Hematopoietic multipotent progenitor cell treated with erythropoietin and hydrocortisone succinate and interleukin-3 and kit ligand, for 6 days (in vitro differentiated cells): ENCODE results near the gene CCDC141.
"Not testable (repeated sequence)": the region's sequence is repeated elsewhere in the genome, so short reads cannot be mapped to it uniquely, and the experiment has no call there.

Source experiments
- DNase-seq: peaks from one replicate; pipeline ENCODE4 v3.0.0-alpha.2; 2015

CCDC141 gene

DNA sequence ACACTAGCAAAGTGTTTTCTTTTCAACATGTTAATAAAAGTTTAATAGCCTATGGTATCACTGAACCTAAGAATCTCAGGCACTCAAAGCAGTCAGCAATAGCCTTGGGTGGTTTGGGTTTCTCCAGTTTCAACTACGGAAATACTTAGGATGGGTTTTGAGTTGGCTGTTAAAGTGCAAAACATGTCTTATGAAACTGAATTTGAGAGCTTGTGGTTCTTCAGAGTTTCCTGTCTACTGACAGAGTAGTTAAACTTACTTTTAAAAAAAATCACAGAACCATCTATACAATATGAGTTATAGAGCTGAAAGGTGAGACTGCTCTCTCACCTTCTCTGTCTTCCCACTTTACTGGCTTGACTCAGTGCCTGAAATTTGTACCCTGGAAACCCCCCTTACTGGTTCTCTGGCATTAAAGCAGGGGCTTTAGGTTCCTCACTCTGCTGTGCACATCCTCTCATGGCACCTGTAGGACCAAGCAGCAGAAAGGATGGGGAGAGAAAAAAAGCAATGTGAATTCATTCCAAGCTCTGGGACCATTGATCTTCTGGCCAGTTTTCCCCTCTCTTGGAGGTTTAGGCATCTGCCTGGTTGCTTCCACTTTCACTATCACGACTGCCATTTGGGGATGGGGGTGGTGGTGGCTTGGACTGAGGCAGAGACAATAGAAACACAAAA lies 18.1 kb downstream of the CCDC141 start:
- peak; percentile 11 for DNase-seq

DNA sequence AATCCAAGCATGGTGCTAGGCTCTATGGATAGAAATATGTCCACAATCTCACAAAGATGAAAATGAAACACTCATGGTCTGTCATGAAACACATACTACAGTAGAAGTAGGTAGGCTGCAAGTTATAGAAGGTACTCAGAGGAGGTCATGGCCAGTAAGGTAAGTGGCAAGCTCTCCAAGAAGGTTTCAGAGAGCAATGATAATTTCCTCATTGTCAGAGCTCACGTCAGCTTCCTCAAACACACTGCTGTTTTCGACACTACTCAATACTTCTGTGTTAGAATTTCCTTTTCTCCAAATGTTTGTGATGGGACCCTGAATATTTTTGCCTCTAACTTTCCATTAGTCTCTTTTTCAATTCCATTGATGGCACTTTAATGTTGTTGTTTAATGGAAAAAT lies 25.5 kb downstream of the CCDC141 start:
- DNase-seq, result peak; percentile 7

DNA sequence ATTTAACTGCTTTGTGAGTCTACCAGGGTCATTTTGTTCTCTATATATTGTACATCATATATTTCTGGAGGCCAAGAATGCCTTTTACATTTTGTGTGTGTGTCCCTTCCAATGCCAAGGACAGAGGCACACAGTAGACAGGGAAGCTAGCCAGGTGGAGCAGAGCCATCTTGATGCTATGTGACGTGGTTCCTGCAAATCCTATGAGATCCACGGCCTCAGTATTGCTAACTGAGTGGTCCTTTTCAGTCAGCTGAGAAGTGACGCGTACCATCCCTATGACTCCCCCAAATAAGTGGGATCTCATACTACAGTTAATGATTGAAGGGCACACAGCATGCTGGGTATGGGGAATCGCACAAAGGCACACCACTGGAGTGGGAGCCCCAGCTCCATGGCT lies 27.3 kb downstream of the CCDC141 start:
- no peak for DNase-seq

DNA sequence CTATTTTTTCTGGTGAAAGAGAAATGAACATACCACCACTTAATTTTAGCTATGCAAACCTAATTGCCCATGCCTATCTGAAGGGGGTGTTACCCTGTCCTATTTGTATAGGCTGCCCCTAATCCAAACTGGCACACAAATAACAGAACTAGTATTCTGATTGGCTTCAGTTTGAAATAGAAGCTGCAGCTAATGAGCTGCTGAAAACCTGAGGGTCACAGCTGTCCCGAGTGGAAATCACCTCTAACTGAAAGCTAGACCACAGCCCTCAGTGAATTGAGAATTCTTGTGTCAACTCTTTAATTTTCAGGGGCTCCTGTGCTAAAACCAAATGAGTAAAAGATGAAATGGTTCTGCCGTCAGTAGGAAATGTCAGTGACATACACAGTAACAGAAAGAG lies 28.7 kb downstream of the CCDC141 start:
- DNase-seq, result no peak

DNA sequence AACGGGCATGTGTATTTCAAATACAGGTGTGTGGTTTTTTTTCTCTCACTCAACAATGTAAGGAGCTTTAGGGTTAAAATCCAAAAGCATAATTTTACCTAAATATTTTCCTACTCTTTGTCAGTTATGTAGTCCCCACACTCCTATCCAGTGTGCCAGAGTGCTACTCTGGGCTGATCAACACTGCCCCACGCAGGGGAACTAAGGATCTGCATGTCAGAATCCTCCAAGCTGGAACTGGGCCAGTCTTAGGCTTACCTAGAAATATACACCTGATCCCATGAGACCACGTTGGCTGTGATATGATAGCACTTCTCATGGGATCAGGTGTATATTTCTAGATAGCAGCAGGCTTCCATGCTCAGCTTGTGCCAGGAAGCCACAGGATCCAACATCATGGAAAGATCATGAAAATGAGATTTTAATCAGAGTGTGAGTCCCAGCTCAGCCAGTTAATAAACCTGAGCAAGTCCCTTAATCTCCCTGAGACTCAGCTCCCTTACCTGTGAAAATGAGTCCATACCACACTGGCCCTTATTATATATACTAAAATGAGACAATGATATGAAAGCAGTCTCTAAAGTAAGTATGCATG lies 29.7 kb downstream of the CCDC141 start:
- peak; percentile 55 for DNase-seq

DNA sequence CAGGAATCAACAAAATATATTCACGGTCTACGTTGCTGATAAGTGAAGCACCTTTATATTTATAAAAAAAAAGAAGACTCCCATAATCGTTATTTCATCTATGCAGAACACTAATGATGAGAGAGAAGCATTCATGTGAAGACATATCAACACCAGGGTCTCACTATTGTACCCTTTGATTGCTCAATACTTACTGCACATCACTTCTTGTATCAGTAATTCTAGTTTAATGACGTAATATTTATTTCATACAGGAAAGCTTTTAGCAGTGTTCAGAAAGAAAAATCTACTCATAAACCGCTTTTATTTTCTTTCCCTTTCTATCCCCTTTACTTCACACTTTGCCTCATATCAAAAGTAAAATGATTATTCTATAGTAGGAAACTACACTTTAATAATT lies 30.7 kb downstream of the CCDC141 start:
- DNase-seq, result no peak

DNA sequence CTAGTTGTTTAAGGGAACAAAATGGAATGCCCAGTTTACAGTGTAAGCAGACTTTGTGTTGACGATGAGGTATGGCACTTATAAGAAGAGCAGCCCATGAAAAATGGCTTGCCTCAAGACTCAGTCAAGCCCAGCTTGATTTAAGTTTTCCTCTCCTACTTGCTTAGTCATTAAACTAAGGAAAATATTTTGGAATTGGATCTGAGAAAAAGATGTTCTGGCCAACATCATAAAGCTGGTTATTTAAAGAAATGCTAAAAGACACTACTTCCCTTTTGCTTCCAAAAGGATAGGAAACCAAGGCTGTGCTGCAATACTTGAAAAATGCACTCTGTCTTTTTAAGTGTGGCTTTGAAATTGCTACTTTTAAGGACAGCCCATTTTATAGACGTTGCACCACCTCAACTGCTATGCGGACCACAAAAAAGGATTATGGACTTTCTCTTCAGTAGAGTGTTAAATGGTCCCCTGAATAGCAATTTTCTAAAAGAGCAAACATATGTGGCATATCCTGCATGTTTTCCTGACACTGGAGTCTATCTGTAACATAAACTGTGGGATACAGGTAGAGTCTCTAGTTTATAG lies 32.1 kb downstream of the CCDC141 start:
- no peak for DNase-seq

DNA sequence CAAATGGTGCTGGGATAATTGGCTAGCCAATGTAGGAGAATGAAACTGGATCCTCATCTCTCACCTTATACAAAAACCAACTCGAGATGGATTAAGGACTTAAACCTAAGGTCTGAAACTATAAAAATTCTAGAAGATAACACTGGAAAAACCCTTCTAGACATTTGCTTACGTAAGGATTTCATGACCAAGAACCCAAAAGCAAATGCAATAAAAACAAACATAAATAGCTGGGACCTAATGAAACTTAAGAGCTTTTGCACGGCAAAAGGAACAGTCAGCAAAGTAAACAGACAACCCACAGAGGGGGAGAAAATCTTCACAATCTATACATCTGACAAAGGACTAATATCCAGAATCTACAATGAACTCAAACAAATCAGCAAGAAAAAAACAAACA lies 35.7 kb downstream of the CCDC141 start:
- not testable (repeated sequence) for DNase-seq

DNA sequence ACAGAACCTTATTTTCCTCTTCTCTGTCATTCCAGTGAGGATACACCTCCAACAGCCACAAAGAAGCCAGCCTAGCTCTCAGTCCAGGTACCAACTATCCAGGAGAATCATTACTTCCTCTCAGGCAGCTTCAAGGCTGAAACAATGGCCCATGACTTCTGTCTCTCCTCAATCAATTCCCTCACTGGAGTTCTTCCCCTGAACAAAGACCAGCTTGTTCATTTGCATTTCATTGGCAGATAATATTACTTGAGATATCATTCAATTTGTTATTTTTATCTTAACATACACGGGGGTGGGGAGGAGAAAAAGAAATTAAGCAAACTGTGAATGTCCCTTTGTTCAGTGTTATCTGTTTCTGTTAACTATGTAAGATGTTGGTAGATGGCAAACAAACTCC lies 44.0 kb downstream of the CCDC141 start:
- no peak for DNase-seq

DNA sequence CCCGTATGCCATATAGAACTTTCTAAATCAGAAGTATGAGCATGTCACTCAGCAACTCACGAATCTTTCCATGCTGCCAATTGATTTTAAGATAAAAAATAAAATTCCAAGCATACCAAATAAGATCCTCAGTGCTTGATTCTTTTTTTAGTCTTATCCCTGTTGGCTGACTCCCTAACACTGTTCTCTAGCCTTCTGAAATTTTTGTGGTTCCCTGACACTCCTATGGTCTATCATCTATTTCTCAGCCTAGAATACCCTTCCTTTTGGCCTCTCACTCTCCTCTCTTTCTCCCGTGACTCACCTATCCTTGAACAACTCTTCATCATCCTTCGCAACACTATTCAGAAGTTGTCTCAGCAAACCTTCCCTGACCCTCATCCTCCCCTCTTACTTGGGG lies 50.5 kb downstream of the CCDC141 start:
- DNase-seq, result no peak

DNA sequence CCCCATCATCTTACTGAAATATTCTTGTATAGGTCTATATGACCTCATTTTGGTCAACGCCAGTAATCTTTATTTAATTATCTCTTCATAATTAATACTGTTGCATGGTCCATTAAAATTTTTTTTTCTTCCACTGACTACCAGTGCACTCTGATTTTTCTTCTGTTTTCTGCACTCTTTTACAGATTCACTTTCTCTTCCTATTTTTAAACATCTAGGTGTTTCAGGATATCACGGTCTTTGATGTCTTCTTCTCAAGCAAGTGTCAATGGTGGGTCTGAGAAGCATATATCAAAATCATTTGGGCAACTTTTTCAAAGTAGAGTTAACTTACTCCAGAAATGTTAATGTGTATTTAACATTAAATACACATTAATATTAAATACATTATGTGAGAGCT lies 51.4 kb downstream of the CCDC141 start:
- no peak for DNase-seq

DNA sequence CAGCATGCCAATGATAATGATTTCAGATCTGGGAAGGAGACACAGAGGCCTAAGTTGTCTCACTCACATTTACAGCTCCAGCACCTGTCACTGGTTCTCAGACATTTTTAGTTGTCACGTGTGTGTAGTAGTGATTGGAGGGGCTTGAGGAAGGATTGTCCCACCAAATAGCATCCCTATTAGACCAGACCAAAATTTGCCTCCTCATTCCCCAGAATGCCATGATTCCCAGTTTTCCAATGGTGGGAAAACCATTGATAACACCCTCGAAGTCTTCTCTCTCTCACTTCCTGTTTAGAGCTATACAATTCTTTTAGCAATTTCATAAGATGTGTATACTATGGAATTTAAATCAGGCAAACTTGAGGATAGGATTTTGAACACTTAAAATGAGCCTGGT lies 52.5 kb downstream of the CCDC141 start:
- no peak for DNase-seq

DNA sequence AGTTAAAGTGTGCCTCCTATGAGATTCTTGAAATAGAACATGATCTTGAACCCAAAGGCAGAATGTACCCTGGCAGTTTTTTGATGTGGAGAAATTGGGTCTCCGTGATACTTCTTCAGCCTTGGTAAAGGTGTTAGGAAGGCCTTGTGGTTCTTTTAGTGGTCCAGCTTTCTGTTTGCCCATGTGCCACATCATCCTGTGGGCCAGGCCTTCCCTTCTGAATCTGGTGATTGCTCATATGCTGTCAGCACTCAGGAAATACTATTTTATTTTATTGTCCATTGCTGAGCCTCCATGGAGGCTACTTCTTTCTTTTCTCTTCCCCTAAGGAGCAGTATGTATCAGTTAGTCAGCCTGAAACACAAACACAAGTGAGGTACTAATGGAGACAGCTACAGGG lies 52.9 kb downstream of the CCDC141 start:
- no peak for DNase-seq

DNA sequence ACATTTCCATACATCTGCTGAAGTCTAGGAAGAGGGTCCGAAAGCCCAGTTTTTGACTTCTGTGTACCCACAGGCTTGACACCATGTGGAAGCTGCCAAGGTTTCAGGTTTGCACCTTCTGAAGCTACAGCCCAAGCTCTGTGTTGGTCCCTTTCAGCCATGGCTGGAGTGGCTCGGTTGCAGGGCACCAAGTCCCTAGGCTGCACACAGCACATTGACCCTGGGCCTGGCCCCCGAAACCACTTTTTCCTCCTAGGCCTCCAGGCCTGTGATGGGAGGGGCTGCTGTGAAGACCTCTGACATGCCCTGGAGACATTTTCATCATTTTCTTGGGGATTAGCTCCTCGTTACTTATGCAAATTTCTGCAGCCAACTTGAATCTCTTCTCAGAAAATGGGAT lies 55.7 kb downstream of the CCDC141 start:
- no peak for DNase-seq

DNA sequence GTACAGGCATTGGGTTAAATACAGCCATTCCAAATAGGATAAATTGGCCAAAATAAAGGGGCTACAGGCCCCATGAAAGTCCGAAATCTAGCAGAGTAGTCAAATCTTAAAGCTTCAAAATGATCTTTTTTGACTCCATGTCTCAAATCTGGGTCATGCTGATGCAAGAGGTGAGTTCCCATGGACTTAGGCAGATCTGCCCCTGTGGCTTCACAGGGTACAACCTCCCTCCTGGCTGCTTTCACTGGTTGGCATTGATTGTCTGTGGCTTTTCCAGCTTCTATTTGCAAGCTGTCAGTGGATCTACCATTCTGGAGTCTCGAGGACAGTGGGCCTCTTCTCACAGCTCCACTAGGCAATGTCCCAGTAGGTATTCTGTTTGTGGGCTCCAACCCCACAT lies 56.1 kb downstream of the CCDC141 start:
- no peak for DNase-seq

DNA sequence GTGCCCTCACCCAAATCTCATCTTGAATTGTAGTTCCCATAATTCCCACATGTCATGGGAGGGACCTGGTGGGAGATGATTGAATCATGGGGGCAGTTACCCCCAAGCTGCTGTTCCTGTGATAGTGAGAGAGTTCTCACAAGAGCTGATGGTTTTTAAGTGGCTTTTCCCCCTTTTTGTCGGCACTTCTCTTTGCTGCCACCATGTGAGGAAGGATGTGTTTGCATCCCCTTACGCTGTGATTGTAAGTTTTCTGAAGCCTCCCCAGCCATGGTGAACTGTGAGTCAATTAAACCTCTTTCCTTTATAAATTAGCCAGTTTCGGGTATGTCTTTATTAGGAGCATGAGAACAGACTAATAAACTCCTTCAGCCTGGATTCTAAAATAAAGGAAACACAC lies 57.2 kb downstream of the CCDC141 start:
- not testable (repeated sequence) for DNase-seq

DNA sequence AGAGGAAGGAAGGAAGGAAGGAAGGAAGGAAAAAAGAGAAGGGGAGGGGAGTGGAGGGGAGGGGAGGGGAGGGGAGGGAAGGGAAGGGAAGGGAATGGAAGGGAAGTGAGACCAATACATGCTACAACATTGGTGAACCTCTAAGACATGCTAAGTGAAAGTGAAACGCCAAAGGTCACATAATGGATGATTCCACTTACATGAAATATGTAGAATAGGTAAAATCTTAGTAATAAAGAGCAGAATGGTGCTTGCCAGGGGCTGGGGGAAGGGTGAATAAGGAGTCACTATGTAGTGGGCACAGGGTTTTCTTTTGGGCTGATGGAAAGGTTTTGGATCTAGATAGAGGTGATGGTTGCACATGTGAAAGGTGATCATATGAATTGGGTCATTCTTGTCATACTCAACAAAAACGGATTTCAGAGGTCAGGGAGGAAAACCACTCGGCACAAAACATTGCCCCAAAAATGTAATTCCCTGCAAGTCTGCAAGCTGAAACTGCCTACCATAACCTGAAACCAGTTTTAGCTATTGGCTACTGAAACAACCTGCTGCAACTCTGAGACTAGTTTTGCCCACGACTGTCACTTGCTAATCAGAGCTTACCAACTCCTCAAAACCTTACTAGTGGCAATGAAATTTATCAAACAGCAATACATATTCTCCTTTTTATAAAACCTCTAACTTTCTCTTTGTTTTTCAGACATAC lies 59.2 kb downstream of the CCDC141 start:
- no peak for DNase-seq

DNA sequence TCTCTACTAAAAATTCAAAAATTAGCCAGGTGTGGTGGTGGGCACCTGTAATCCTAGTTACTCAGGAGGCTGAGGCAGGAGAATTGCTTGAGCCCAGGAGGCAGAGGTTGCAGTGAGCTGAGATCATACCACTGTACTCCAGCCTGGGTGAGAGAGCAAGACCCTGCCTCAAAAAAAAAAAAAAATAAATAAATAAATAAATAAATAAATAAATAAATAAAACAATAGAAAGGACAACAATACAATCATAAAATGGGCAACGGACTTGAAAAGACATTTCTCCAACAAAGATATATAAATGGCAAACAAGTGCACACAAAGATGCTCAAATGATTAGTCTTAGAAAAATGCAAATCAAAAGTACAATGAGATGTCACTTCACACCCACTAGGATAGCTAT lies 60.5 kb downstream of the CCDC141 start:
- DNase-seq, result not testable (repeated sequence)

DNA sequence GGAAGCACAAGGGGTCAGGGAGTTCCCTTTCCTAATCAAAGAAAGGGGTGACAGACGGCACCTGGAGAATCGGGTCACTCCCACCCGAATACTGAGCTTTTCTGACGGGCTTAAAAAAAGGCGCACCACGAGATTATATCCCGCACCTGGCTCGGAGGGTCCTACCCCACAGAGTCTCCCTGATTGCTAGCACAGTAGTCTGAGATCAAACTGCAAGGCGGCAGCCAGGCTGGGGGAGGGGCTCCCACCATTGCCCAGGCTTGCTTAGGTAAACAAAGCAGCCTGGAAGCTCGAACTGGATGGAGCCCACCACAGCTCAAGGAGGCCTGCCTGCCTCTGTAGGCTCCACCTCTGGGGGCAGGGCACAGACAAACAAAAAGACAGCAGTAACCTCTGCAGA lies 67.3 kb downstream of the CCDC141 start:
- not testable (repeated sequence) for DNase-seq

DNA sequence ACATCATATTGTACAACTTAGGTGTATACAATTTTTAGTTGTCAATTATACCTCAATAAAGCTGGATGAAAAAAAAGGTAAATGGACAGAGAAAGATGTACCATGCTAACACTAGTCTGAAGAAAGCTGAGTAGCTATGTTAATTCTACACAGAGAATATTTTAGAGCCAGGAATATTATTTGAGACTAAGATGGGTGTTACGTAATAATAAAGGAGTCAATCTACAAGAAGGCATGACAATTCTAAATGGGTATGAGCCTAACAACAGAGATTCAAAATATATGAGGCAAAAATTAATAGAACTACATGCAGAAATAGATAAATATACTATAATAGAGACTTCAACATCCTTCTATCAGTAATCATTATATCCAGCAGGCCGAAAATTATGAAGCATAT lies 69.1 kb downstream of the CCDC141 start:
- no peak for DNase-seq

DNA sequence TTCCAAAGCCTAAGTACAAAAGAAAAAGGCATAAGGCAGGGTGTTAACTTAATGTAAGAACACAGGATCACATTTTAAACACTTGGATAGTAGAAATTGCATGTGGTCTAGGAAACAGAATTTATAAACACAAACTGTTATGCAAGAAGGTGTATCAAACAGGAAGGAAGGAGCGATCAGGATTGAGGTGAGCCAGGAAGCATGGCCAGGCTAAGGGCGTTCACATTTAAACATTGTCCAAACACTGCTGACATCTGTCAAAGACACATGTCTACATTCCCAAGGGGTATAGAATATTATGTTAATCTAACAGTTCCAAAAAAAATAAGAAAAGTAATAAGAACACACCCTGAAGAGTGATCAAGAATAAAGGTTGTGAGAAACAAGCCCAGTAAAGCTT lies 71.3 kb downstream of the CCDC141 start:
- DNase-seq, result no peak

DNA sequence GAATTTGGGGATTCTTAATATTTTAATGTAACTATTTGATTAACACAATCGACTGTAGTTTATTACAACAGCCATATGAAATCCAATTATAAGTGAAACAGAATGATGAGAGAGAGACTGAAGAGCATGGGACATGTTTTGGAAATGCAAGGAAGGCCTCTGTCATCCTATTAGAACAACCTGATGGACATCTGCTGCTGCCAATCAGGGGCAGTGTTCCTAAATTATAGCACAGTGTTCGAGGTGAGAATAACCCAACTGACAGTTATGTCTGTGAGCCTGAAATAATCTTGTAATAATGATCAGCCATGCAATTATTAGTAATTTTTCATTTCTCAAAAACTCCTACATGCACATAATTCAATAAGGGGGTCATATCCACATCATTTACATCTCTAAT lies 73.6 kb downstream of the CCDC141 start:
- no peak for DNase-seq

DNA sequence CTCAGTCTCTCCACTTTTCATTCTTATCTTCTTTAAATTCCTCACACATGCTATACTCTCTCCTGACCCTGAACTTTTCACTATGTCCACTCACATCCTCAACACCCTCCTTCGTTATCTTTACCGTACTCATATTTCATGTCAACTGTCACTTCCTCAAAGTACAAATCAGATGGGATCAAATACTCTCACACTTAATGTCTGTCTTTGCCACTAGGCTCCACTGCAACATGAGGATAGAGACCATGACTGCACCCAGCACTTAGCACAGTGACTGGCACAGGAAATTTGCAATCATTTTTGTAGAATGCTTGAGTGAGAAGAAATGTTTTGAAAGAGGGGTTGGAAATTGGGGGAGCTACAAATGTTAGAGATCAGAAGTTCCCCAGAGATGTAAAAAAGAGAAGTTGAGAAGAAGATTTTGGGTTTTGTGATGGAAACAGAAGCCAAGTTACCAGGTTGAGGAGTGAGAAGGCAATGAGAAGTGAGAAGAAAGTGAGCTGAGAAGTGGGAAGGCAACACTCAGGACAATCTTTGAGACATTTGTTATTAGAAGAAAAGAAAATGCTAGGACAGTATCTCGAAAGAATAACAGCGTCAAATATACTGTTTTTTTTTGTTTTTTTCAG lies 87.0 kb downstream of the CCDC141 start:
- DNase-seq, result peak; percentile 1

DNA sequence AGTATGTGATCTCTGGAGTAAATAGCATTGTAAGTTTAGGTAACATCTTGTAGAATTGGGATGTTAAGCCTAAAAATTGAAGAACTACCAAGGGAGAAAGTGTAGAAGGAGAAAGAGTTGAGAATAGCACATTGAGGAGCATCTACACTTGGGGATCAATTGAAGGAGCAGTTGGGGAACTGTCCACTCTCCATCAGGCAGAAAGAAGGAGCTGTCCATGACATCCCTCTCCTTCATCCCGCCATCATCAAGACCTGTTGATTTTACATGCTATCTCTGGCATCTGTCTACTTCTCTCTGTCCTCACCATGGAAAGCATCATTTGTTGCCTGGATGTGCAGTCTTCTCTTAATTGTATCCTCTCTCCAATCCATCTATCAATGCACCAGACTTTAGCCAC lies 87.8 kb downstream of the CCDC141 start:
- no peak for DNase-seq
